Suprapubic skin (tissue), 4 donors: Measurements from ENCODE around the gene TMEM72. TPM values are rescaled to one million over a fixed set of nuclear protein-coding genes. Genes with fewer than 3 reads are reported as not detected.

Source experiments
- DNase-seq, 2 donors: peaks; one replicate each; pipeline ENCODE4 v3.0.0-alpha.2; 2019; ENCODE audit warnings: low spot score in 2 of 2
- H3K27ac ChIP-seq: fragments of 200-600 bp; sonication (generic); one replicate; pipeline ENCODE4 v1.5.1; 2019
- H3K27me3 ChIP-seq: fragments of 200-600 bp; sonication (generic); one replicate; pipeline ENCODE4 v1.5.1; 2019
- H3K36me3 ChIP-seq: fragments of 200-600 bp; sonication (generic); one replicate; pipeline ENCODE4 v1.5.1; 2019
- H3K4me1 ChIP-seq: fragments of 200-600 bp; sonication (generic); one replicate; pipeline ENCODE4 v1.5.1; 2019
- H3K4me3 ChIP-seq: fragments of 200-600 bp; sonication (generic); one replicate; pipeline ENCODE4 v1.5.1; 2019; ENCODE audit warnings: mild to moderate bottlenecking
- H3K9me3 ChIP-seq: fragments of 200-600 bp; sonication (generic); one replicate; pipeline ENCODE4 v1.5.1; 2019
- EP300 ChIP-seq: sonication (generic); formaldehyde crosslinking; IDR thresholded peaks from one replicate; pipeline ENCODE4 v1.6.1; 2017; ENCODE audit warnings: antibody characterized with exemption
- POLR2A ChIP-seq, 2 donors: fragments of 450-650 bp; IDR thresholded peaks; one replicate each; pipeline ENCODE4 v1.6.1; 2017; ENCODE audit warnings: antibody characterized with exemption in 2 of 2, mild to moderate bottlenecking in 2 of 2, moderate library complexity in 2 of 2
- POLR2AphosphoS5 ChIP-seq, 3 donors: sonication (generic); formaldehyde crosslinking; IDR thresholded peaks; one replicate each; pipeline ENCODE4 v1.6.1; 2017; ENCODE audit warnings: antibody characterized with exemption in 3 of 3
- WGBS: methylation state at CpG from one replicate; pipeline ENCODE4 v1.1.5; 2018; 5-methylcytosine and 5-hydroxymethylcytosine counted together
- total RNA-seq, 4 donors: library from RNA; depleted of rRNA; stranded (reverse); fragments of >200 nt; gene quantifications; one replicate each; pipeline ENCODE4 v1.1.0, GENCODE V29; 2016
- TF ChIP-seq, protein P1 (sequence below), 2 donors: fragments of 200-600 bp in 1 of 2; fragments of 450-650 bp in 1 of 2; sonication (generic) in 1 of 2; IDR thresholded peaks; one replicate each; pipeline ENCODE4 v1.5.1; 2016 to 2019; ENCODE audit warnings: antibody characterized with exemption in 2 of 2, mild to moderate bottlenecking in 1 of 2, moderate library complexity in 1 of 2

Gene TMEM72
- total RNA-seq, 4 donors from 2014 or later, result not detected

GRCh38 chr10:44960482-44961229 lies 49.5 kb downstream of the TMEM72 start:
- Histone ChIP-seq H3K4me1 (peaks cover 81% of the 10 kb centered on the region), H3K4me3 (peak overlapping the region; percentile 75), H3K36me3 (peaks cover 3% of the 10 kb centered on the region), H3K9me3 (no peaks in the 10 kb centered on the region), H3K27me3 (no peaks in the 10 kb centered on the region), H3K27ac (peak overlapping the region; percentile 20)
- TF ChIP-seq, protein P1, sequence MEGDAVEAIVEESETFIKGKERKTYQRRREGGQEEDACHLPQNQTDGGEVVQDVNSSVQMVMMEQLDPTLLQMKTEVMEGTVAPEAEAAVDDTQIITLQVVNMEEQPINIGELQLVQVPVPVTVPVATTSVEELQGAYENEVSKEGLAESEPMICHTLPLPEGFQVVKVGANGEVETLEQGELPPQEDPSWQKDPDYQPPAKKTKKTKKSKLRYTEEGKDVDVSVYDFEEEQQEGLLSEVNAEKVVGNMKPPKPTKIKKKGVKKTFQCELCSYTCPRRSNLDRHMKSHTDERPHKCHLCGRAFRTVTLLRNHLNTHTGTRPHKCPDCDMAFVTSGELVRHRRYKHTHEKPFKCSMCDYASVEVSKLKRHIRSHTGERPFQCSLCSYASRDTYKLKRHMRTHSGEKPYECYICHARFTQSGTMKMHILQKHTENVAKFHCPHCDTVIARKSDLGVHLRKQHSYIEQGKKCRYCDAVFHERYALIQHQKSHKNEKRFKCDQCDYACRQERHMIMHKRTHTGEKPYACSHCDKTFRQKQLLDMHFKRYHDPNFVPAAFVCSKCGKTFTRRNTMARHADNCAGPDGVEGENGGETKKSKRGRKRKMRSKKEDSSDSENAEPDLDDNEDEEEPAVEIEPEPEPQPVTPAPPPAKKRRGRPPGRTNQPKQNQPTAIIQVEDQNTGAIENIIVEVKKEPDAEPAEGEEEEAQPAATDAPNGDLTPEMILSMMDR (IDR thresholded peaks at IDR 0.05), result no peak
- TF ChIP-seq POLR2AphosphoS5 (IDR thresholded peaks at IDR 0.05) (no peak), EP300 (no peak), POLR2A (IDR thresholded peaks at IDR 0.05) (no peak)
- DNase-seq, result peak in 1 of 2 donors; percentile 61
- WGBS, result 67% methylated on average over 7 of the region's 7 CpGs

GRCh38 chr10:44961230-44961571 lies 50.1 kb downstream of the TMEM72 start:
- H3K4me1 ChIP-seq, result peaks cover 85% of the 10 kb centered on the region
- no peaks in the 10 kb centered on the region for H3K36me3 ChIP-seq
- no peak for DNase-seq
- peak overlapping the region; percentile 75 for H3K4me3 ChIP-seq
- TF ChIP-seq, protein P1 (IDR thresholded peaks at IDR 0.05), result no peak
- TF ChIP-seq POLR2AphosphoS5 (IDR thresholded peaks at IDR 0.05) (no peak), EP300 (no peak), POLR2A (IDR thresholded peaks at IDR 0.05) (no peak)
- H3K27ac ChIP-seq, result peak overlapping the region; percentile 20
- 75% methylated on average over 4 of the region's 4 CpGs for WGBS
- H3K9me3 ChIP-seq, result no peaks in the 10 kb centered on the region
- no peaks in the 10 kb centered on the region for H3K27me3 ChIP-seq

DNA sequence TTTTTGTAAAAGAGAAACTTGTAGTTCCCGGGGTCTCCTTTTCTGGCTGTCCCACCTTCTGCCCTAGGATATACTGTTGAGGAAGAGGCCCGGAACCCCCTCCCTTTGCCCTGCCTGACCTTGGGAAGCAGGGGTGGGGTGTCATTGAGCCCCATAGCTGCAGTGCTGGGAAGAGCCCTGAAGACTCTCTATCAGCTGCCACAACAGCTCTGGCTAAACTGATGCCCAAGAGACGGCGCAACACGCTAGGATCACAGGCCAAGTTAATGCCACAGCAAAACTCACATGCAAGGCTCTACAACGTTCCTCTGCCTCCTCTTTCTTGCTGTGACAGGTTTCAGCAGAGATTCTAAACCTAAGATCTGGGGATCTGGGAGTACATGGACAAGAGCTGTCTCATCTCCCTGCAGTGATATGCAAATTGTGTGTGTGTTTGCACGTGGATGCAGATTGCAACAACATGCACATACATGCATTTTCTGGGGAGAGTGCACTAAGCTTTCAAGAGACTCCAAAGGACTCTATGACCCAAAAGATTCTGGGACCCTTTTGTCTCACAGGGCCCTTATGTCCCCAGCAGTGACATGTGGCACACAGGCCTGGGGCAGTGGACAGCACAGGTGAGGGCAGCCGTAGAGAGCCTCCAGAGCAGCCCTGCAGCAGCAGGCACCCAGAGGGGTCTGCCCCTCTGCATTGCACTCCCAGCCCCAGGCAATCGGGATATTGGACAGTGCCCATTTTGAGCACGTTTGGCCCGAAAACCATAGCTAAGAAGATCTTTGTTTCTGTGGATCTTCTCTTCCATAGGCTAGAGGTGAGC lies 51.0 kb downstream of the TMEM72 start:
- Histone ChIP-seq H3K9me3 (no peaks in the 10 kb centered on the region), H3K27ac (no peak overlapping the region), H3K27me3 (no peaks in the 10 kb centered on the region), H3K36me3 (no peaks in the 10 kb centered on the region), H3K4me1 (peaks cover 89% of the 10 kb centered on the region), H3K4me3 (peak overlapping the region; percentile 75)
- 62% methylated on average over 11 of the region's 11 CpGs for WGBS
- TF ChIP-seq POLR2A (IDR thresholded peaks at IDR 0.05) (no peak), EP300 (no peak), POLR2AphosphoS5 (IDR thresholded peaks at IDR 0.05) (no peak)
- TF ChIP-seq, protein P1 (IDR thresholded peaks at IDR 0.05), result no peak
- DNase-seq, result no peak

GRCh38 chr10:44962870-44963738 lies 52.0 kb downstream of the TMEM72 start:
- H3K27me3 ChIP-seq, result no peaks in the 10 kb centered on the region
- DNase-seq, result no peak
- 81% methylated on average over 19 of the region's 19 CpGs for WGBS
- no peaks in the 10 kb centered on the region for H3K36me3 ChIP-seq
- no peaks in the 10 kb centered on the region for H3K9me3 ChIP-seq
- TF ChIP-seq EP300 (no peak), POLR2A (IDR thresholded peaks at IDR 0.05) (peak in 1 of 2 donors; percentile 17), POLR2AphosphoS5 (IDR thresholded peaks at IDR 0.05) (no peak)
- TF ChIP-seq, protein P1 (IDR thresholded peaks at IDR 0.05), result no peak
- H3K4me3 ChIP-seq, result peak overlapping the region; percentile 75
- peaks cover 92% of the 10 kb centered on the region for H3K4me1 ChIP-seq
- peak overlapping the region; percentile 82 for H3K27ac ChIP-seq
